ENCODE results near the gene BACH2. TPM values are rescaled to one million over a fixed set of nuclear protein-coding genes. Genes with fewer than 3 reads are reported as not detected.

The BACH2 gene
- total RNA-seq, 1 donor from 2014 or later, result 7.8 TPM

DNA sequence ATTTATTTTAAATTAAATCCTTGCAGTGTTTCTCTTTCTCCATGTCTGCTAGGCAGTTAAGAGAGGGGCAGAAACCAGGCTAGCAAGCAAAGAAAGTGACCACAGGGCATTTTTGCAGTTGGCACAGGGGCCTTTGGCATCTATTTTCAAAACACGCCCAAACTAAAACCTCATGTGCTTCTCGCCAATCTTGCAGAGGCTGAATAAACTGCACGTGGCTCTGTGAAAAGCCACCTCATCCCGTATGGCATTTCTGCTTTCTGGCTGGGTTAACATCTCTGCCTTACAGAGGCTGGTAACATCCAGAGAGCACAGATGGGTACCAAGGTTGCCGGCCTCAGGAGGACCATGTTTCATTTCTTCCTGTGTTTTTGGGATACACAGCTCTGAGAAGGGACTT is 347.8 kb downstream of the BACH2 start:
- TF ChIP-seq, protein P1, sequence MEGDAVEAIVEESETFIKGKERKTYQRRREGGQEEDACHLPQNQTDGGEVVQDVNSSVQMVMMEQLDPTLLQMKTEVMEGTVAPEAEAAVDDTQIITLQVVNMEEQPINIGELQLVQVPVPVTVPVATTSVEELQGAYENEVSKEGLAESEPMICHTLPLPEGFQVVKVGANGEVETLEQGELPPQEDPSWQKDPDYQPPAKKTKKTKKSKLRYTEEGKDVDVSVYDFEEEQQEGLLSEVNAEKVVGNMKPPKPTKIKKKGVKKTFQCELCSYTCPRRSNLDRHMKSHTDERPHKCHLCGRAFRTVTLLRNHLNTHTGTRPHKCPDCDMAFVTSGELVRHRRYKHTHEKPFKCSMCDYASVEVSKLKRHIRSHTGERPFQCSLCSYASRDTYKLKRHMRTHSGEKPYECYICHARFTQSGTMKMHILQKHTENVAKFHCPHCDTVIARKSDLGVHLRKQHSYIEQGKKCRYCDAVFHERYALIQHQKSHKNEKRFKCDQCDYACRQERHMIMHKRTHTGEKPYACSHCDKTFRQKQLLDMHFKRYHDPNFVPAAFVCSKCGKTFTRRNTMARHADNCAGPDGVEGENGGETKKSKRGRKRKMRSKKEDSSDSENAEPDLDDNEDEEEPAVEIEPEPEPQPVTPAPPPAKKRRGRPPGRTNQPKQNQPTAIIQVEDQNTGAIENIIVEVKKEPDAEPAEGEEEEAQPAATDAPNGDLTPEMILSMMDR (IDR thresholded peaks at IDR 0.05), result no peak
- Mint-ChIP-seq H3K27me3 (ENCODE audit: low read depth) (no peaks in the 10 kb centered on the region), H3K4me3 (ENCODE audit: unreplicated experiment) (no peak overlapping the region), H3K27ac (ENCODE audit: unreplicated experiment) (no peak overlapping the region), H3K9me3 (ENCODE audit: low read depth) (no peaks in the 10 kb centered on the region), H3K4me1 (ENCODE audit: low read depth) (peaks cover 3% of the 10 kb centered on the region), H3K36me3 (ENCODE audit: low read depth) (peaks cover 6% of the 10 kb centered on the region)
- no peak for DNase-seq (ENCODE audit: low spot score)

DNA sequence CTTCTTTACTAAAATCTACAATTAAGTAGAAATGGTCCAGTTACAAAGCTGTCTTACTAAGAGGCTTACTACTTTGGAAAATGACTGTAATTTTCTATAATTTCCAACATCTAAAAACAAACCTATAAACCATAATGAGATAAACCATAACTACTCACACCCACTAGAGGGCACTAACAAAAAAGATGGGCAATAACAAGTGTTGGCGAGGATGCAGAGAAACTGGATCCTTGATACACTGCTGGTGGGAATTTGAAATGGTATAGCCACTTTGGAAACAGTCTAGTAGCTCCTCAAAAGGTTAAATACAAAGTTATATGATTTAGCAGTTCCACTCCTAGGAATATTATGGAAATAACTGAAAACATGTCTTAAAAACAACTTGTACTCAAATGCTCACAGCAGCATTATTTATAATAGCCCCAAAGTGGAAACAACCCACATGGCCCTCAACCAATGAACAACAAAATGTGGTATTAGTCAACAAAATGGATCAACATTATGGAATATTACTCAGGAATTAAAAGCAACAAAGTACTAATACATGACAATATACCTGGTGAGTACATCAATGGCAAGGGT is 351.7 kb downstream of the BACH2 start:
- peaks cover 26% of the 10 kb centered on the region for H3K4me1 Mint-ChIP-seq (ENCODE audit: low read depth)
- H3K27ac Mint-ChIP-seq (ENCODE audit: unreplicated experiment), result no peak overlapping the region
- peaks cover 4% of the 10 kb centered on the region for H3K36me3 Mint-ChIP-seq (ENCODE audit: low read depth)
- no peak overlapping the region for H3K4me3 Mint-ChIP-seq (ENCODE audit: unreplicated experiment)
- DNase-seq (ENCODE audit: low spot score), result no peak
- no peaks in the 10 kb centered on the region for H3K27me3 Mint-ChIP-seq (ENCODE audit: low read depth)
- TF ChIP-seq, protein P1 (IDR thresholded peaks at IDR 0.05), result peak; percentile 74
- H3K9me3 Mint-ChIP-seq (ENCODE audit: low read depth), result no peaks in the 10 kb centered on the region

DNA sequence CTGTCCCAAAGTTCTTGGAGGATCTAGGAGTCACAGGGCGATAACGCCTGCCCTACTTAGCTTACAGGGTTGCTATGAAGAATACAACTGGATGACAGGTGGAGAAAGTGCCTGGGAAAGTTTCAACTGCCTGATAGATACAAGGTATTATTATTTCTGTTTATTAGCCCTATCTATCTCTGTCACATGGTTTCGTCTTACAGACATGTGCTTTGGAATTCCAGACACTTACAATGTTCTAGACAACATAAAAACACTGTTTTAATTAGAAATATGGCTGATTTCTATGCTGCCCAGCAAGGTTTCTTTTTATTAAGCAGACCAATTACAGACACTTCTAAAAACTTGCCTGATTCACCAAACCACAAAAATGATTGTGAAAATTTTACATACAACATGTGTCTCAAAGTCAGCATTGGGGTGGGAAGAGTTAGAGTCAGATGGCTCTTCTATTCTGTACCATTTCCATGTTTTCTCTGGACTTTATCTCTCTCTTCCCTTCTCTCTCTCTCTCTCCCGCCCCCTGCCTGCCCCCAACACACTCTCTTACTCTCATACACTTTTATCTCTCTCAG is 352.4 kb downstream of the BACH2 start:
- no peak for DNase-seq (ENCODE audit: low spot score)
- TF ChIP-seq, protein P1 (IDR thresholded peaks at IDR 0.05), result no peak
- Mint-ChIP-seq H3K27ac (ENCODE audit: unreplicated experiment) (no peak overlapping the region), H3K4me1 (ENCODE audit: low read depth) (peaks cover 26% of the 10 kb centered on the region), H3K4me3 (ENCODE audit: unreplicated experiment) (no peak overlapping the region), H3K9me3 (ENCODE audit: low read depth) (no peaks in the 10 kb centered on the region), H3K27me3 (ENCODE audit: low read depth) (no peaks in the 10 kb centered on the region), H3K36me3 (ENCODE audit: low read depth) (no peaks in the 10 kb centered on the region)

DNA sequence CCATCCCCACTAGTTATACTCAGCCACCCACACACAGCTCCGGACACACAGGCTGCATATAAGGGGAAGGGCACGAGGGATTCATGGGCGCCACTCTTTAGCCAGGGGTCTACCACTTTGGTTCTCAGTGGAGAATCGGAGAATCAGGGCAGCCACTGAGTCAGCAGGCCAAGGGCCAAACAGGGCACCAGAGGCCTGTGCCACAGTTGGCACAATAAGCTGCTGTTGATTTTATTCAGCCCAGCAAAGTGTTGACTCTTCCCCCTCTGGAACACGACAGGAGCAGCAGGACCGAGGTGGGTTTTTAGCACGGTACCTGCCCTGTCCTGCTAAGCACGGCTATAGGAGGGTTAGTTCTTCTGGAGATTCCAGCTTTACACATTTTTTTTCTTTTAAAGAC is 354.0 kb downstream of the BACH2 start:
- Mint-ChIP-seq H3K27ac (ENCODE audit: unreplicated experiment) (no peak overlapping the region), H3K27me3 (ENCODE audit: low read depth) (no peaks in the 10 kb centered on the region), H3K4me1 (ENCODE audit: low read depth) (peaks cover 26% of the 10 kb centered on the region), H3K9me3 (ENCODE audit: low read depth) (no peaks in the 10 kb centered on the region), H3K4me3 (ENCODE audit: unreplicated experiment) (no peak overlapping the region), H3K36me3 (ENCODE audit: low read depth) (no peaks in the 10 kb centered on the region)
- TF ChIP-seq, protein P1 (IDR thresholded peaks at IDR 0.05), result no peak
- DNase-seq (ENCODE audit: low spot score), result no peak

DNA sequence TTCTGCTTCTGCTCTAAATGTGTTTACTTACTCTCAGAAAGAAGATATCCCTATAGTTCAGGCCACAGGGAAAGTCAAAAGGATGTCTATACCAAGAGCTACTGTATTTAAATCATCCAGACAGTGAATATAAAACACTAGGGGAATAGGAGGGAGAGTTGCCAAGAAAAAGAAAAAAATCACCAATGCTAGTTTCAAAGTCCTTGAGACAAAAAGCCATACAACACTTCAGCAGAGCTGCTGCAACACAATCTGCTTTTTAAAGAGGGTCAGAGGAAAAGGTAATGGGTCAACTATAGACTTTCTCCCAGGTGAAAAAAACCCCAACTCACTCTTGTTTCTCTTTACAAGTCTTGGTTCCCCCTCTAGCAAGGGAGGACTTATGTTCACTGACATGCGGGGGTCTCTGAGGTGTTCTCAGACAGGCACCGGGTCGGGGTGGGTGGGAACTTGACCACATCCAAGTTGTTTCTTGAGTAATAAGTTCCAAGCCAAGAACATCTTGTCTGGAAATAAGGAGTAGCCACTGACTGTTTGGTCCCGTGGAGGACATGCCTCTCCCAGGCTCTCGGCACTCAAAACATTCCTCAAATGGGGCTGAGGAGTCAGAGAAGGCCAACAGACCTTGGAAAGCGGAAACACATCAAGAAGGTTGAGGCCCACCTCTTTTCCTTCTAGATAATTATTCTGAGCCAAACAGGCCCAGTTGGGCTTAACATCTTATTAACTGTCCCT is 354.7 kb downstream of the BACH2 start:
- Mint-ChIP-seq H3K27ac (ENCODE audit: unreplicated experiment) (peak overlapping the region; percentile 92), H3K27me3 (ENCODE audit: low read depth) (no peaks in the 10 kb centered on the region), H3K9me3 (ENCODE audit: low read depth) (no peaks in the 10 kb centered on the region), H3K36me3 (ENCODE audit: low read depth) (no peaks in the 10 kb centered on the region), H3K4me1 (ENCODE audit: low read depth) (peaks cover 26% of the 10 kb centered on the region), H3K4me3 (ENCODE audit: unreplicated experiment) (no peak overlapping the region)
- TF ChIP-seq, protein P1 (IDR thresholded peaks at IDR 0.05), result no peak
- no peak for DNase-seq (ENCODE audit: low spot score)

Data from chondrocyte (in vitro differentiated cells).